Activated B cell treated with CpG ODN at 0.5 μM for 24 hours (primary cell): Measurements from ENCODE around the gene CBLIF. TPM values are rescaled to one million over a fixed set of nuclear protein-coding genes. Genes with fewer than 3 reads are reported as not detected.

Experiments
- ATAC-seq: fragments of 200-7000 bp; cut with Tn5 transposase; one replicate; pipeline ENCODE4 v1.10.0; 2021; ENCODE audit warnings: low read depth, mild to moderate bottlenecking, moderate library complexity
- CTCF ChIA-PET: fragments of 350-600 bp; sonication (Branson Sonifier 250); formaldehyde crosslinking; loops from one replicate; lab custom pipeline; 2021; ENCODE audit warnings: antibody characterized with exemption; lab: Charles Lee
- POLR2A ChIA-PET: fragments of 350-600 bp; sonication (Branson Sonifier 250); formaldehyde crosslinking; loops from one replicate; lab custom pipeline; 2021; ENCODE audit warnings: antibody characterized with exemption; lab: Charles Lee
- DNase-seq: peaks from one replicate; pipeline ENCODE4 v3.0.0; 2022
- H3K27ac Mint-ChIP-seq: one replicate; pipeline ENCODE4 v1.8.0; 2020; ENCODE audit warnings: mixed read lengths
- H3K27me3 Mint-ChIP-seq: one replicate; pipeline ENCODE4 v1.8.0; 2021; ENCODE audit warnings: mixed read lengths
- H3K36me3 Mint-ChIP-seq: one replicate; pipeline ENCODE4 v1.8.0; 2021; ENCODE audit warnings: low read depth, mixed read lengths
- H3K4me1 Mint-ChIP-seq: one replicate; pipeline ENCODE4 v1.8.0; 2021; ENCODE audit warnings: mixed read lengths
- H3K4me3 Mint-ChIP-seq: one replicate; pipeline ENCODE4 v1.8.0; 2020; ENCODE audit warnings: mild to moderate bottlenecking, mixed read lengths
- H3K9me3 Mint-ChIP-seq: one replicate; pipeline ENCODE4 v1.8.0; 2020; ENCODE audit warnings: mixed read lengths
- CTCF ChIP-seq: fragments of 200-600 bp; IDR thresholded peaks from one replicate; pipeline ENCODE4 v1.8.0; 2022; ENCODE audit warnings: antibody characterized with exemption, mild to moderate bottlenecking
- intact Hi-C: fragments of 100-400 bp; cut with micrococcal nuclease; formaldehyde crosslinking; loops from one replicate; pipeline ENCODE4 v1.15.1; 2024
- total RNA-seq: library from RNA; stranded (reverse); gene quantifications from 2 replicates; pipeline ENCODE4 v1.2.3, GENCODE V29; 2022

Gene CBLIF
- total RNA-seq, 1 donor from 2014 or later, result not detected

GRCh38 chr11:59872076-59872475 lies 26.8 kb upstream of the CBLIF start:
- no peak overlapping the region for H3K27ac Mint-ChIP-seq
- H3K36me3 Mint-ChIP-seq, result no peaks in the 10 kb centered on the region
- no peak for ATAC-seq
- ChIA-PET POLR2A (no interaction called here), CTCF (no interaction called here)
- no peak for DNase-seq
- peaks cover 8% of the 10 kb centered on the region for H3K9me3 Mint-ChIP-seq
- H3K4me3 Mint-ChIP-seq, result no peak overlapping the region
- peaks cover 13% of the 10 kb centered on the region for H3K27me3 Mint-ChIP-seq
- intact Hi-C loops, result no loop called here
- H3K4me1 Mint-ChIP-seq, result no peaks in the 10 kb centered on the region
- no peak for TF ChIP-seq CTCF

DNA sequence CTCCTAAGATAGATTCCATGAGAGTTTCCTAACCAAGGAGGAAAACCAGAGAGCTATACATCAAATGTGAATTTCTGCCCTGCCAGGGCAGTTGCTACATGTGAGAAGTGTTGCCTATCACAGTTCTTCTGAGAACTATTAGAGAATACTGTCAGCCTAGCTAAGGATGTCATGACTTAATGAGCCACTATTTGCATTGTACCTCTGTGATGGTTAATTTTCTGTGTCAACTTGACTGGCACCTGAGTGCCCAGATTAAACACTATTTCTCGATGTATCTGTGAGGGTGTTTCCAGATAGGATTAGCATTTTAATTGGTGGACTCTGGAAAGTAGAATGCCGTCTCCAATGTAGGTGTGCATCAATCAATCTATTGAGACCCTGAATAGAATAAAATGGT lies 22.6 kb upstream of the CBLIF start:
- Mint-ChIP-seq H3K36me3 (no peaks in the 10 kb centered on the region), H3K27ac (no peak overlapping the region), H3K9me3 (peaks cover 10% of the 10 kb centered on the region), H3K4me1 (no peaks in the 10 kb centered on the region), H3K4me3 (no peak overlapping the region), H3K27me3 (peaks cover 2% of the 10 kb centered on the region)
- no peak for DNase-seq
- TF ChIP-seq CTCF, result no peak
- ChIA-PET POLR2A (no interaction called here), CTCF (no interaction called here)
- intact Hi-C loops, result no loop called here
- ATAC-seq, result no peak

- POLR2A ChIA-PET, result no interaction called here
- CTCF ChIA-PET, result no interaction called here
- no peaks in the 10 kb centered on the region for H3K4me1 Mint-ChIP-seq
- no peak for TF ChIP-seq CTCF
- intact Hi-C loops, result no loop called here
- no peak overlapping the region for H3K27ac Mint-ChIP-seq
- no peak overlapping the region for H3K4me3 Mint-ChIP-seq
- H3K36me3 Mint-ChIP-seq, result no peaks in the 10 kb centered on the region
- peaks cover 10% of the 10 kb centered on the region for H3K9me3 Mint-ChIP-seq
- H3K27me3 Mint-ChIP-seq, result peaks cover 4% of the 10 kb centered on the region
- no peak for ATAC-seq
- no peak for DNase-seq
Measured at GRCh38 chr11:59866836-59867235, 21.5 kb upstream of the CBLIF start.

DNA sequence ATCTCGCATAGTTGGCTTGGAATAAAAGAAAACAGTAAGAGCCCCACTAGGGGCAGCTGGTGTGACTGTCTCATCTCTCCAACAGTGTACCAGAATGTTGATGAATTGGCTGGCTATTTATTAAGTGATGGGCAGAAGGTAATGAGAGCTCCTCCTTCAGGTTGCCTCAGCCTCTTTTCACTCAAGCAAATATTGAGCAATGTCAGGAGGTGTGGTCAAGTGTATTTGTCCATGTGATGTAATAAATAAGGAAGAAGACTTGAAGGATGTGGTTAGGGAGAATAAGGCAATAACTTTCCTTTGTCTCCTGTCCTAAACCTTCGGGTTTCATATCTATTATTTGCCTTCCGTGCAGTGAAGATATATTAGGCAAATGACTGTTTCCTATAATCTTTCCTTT lies 21.1 kb upstream of the CBLIF start, which contains the start of gene TCN1:
TSS of gene TCN1 (minus strand) at position 91 of the 400 bp plus-strand sequence. CDS start at position 74, 17 bp downstream.
- Mint-ChIP-seq H3K4me3 (no peak within 1 kb of the TSS), H3K9me3 (peaks cover 10% of the 10 kb centered on the region)
- intact Hi-C loops, result no loop called here

DNA sequence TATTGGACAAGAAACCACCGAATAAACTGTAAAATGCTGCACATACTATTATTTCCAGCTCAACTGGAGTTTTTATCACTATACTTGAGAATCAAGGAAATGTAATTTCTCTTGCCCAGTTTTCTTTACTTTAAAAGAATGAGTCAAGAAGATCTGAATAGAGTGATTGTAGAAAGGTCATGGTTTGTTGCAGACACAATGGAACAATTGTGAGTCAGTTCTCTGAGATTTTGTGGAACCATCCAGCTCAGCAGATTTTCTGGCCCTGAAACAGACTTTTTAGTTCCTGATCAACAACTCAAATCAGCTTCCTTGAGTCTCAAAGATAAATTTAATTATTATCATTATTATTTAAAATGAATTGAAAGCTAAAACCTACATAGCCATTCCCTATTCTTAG lies 19.7 kb upstream of the CBLIF start:
- DNase-seq (no peak), ATAC-seq (no peak)
- ChIA-PET CTCF (no interaction called here), POLR2A (no interaction called here)
- Mint-ChIP-seq H3K4me1 (no peaks in the 10 kb centered on the region), H3K27ac (no peak overlapping the region), H3K36me3 (no peaks in the 10 kb centered on the region), H3K9me3 (peaks cover 4% of the 10 kb centered on the region), H3K4me3 (no peak overlapping the region), H3K27me3 (peaks cover 4% of the 10 kb centered on the region)
- intact Hi-C loops, result no loop called here
- no peak for TF ChIP-seq CTCF

More for the DNA sequence above, 21.1 kb upstream of the CBLIF start, which contains the start of gene TCN1:
- no peak for TF ChIP-seq CTCF
- Mint-ChIP-seq H3K36me3 (no peaks in the 10 kb centered on the region), H3K27ac (no peak within 1 kb of the TSS), H3K4me1 (no peaks in the 10 kb centered on the region), H3K27me3 (peaks cover 4% of the 10 kb centered on the region)
- CTCF ChIA-PET, result no interaction called here
- POLR2A ChIA-PET, result no interaction called here
- ATAC-seq (no peak), DNase-seq (no peak)
